ENCODE results near the gene RMDN2. TPM values are rescaled to one million over a fixed set of nuclear protein-coding genes. Genes with fewer than 3 reads are reported as not detected.
"Not testable (repeated sequence)": the region's sequence is repeated elsewhere in the genome, so short reads cannot be mapped to it uniquely, and the experiment has no call there.

The RMDN2 gene
- polyA plus RNA-seq, 1 donor (not counting 4 experiments of a cell fraction or from before 2014, with no cell fraction given): 9.3 TPM

DNA sequence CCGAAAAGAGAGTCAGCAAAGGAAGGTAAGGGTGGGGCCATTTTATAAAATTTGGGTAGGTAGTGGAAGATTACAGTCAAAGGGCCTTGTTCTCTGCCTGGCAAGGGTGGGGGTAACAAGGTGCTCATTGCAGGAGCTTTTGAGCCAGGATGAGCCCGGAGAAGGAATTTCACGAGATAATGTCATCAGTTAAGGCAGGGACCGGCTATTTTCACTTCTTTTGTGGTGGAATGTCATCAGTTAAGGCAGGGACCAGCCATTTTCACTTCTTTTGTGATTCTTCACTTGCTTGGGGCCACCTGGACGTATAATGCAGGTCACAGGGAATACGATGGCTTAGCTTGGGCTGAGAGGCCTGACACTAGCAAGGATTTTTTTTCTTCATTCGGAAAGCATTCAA lies 92.7 kb downstream of the RMDN2 start:
- Histone ChIP-seq H3K9me3 (ENCODE audit: control insufficient read depth, low read depth, low read length) (no peaks in the 10 kb centered on the region), H3K9ac (ENCODE audit: control insufficient read depth, extremely low read depth, insufficient read depth, low read length) (no peak overlapping the region), H3K4me1 (ENCODE audit: control insufficient read depth, extremely low read depth, insufficient read depth, low read length) (no peaks in the 10 kb centered on the region), H3K79me2 (ENCODE audit: control insufficient read depth, insufficient read depth, low read length) (no peaks in the 10 kb centered on the region), H3K27ac (ENCODE audit: control insufficient read depth, insufficient read depth, low read length) (no peak overlapping the region), H4K20me1 (ENCODE audit: control insufficient read depth, extremely low read depth, insufficient read depth, low read length) (no peaks in the 10 kb centered on the region), H3K4me2 (ENCODE audit: control insufficient read depth, extremely low read depth, insufficient read depth, low read depth, low read length) (no peak overlapping the region), H3K27me3 (ENCODE audit: control insufficient read depth, extremely low read depth, insufficient read depth, low read length) (no peaks in the 10 kb centered on the region), H2AFZ (ENCODE audit: control insufficient read depth, low read length) (no peak overlapping the region), H3K36me3 (ENCODE audit: control insufficient read depth in 2 of 2, extremely low read depth in 1 of 2, insufficient read depth in 2 of 2, low read length in 2 of 2) (no peaks in the 10 kb centered on the region), H3K9me1 (ENCODE audit: control insufficient read depth, extremely low read depth, insufficient read depth, low read length) (no peaks in the 10 kb centered on the region), H3K4me3 (ENCODE audit: control insufficient read depth in 2 of 3, extremely low read depth in 1 of 3, insufficient read depth in 2 of 3, low read depth in 1 of 3, low read length in 3 of 3) (no peak overlapping the region)
- TF ChIP-seq, protein P1, sequence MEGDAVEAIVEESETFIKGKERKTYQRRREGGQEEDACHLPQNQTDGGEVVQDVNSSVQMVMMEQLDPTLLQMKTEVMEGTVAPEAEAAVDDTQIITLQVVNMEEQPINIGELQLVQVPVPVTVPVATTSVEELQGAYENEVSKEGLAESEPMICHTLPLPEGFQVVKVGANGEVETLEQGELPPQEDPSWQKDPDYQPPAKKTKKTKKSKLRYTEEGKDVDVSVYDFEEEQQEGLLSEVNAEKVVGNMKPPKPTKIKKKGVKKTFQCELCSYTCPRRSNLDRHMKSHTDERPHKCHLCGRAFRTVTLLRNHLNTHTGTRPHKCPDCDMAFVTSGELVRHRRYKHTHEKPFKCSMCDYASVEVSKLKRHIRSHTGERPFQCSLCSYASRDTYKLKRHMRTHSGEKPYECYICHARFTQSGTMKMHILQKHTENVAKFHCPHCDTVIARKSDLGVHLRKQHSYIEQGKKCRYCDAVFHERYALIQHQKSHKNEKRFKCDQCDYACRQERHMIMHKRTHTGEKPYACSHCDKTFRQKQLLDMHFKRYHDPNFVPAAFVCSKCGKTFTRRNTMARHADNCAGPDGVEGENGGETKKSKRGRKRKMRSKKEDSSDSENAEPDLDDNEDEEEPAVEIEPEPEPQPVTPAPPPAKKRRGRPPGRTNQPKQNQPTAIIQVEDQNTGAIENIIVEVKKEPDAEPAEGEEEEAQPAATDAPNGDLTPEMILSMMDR (optimal IDR thresholded peaks at IDR 0.05 in 1 of 3, IDR thresholded peaks at IDR 0.05 in 1 of 3, conservative IDR thresholded peaks at IDR 0.05 in 1 of 3; ENCODE audit: extremely low read depth in 1 of 3, insufficient read depth in 2 of 3, low read length in 3 of 3): no peak
- no peak for TF ChIP-seq EZH2 (IDR thresholded peaks at IDR 0.05; ENCODE audit: low read length)
- no peak for DNase-seq (ENCODE audit: low read depth, low spot score)
- FAIRE-seq: no peak
- dilution Hi-C loops (cut with MboI; ENCODE audit: extremely low pct_ligation_motif_present, low sequenced_read_pairs): no loop called here

DNA sequence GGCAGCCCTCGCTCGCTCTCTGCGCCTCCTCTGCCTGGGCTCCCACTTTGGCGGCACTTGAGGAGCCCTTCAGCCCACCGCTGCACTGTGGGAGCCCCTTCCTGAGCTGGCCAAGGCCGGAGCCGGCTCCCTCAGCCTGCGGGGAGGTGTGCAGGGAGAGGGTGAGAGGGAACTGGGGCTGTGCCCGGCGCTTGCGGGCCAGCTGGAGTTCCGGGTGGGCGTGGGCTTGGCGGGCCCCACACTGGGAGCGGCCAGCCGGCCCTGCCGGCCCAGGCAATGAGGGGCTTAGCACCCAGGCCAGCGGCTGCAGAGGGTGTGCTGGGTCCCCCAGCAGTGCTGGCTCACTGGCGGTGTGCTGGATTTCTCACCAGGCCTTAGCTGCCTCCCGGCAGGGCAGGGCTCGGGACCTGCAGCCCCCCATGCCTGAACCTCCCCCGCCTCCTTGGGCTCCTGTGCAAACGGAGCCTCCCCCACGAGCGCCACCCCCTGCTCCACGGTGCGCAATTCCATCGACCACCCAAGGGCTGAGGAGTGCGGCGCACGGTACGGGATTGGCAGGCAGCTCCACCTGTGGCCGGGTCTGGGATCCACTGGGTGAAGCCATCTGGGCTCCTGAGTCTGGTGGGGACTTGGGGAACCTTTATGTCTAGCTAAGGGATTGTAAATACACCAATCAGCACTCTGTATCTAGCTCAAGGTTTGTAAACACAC lies 95.4 kb downstream of the RMDN2 start:
- dilution Hi-C loops (cut with MboI; ENCODE audit: extremely low pct_ligation_motif_present, low sequenced_read_pairs); H4K20me1 ChIP-seq (ENCODE audit: control insufficient read depth, extremely low read depth, insufficient read depth, low read length); H3K9me3 ChIP-seq (ENCODE audit: control insufficient read depth, low read depth, low read length); H3K9ac ChIP-seq (ENCODE audit: control insufficient read depth, extremely low read depth, insufficient read depth, low read length); H3K4me1 ChIP-seq (ENCODE audit: control insufficient read depth, extremely low read depth, insufficient read depth, low read length); H3K79me2 ChIP-seq (ENCODE audit: control insufficient read depth, insufficient read depth, low read length); H2AFZ ChIP-seq (ENCODE audit: control insufficient read depth, low read length); FAIRE-seq; H3K36me3 ChIP-seq (ENCODE audit: control insufficient read depth in 2 of 2, extremely low read depth in 1 of 2, insufficient read depth in 2 of 2, low read length in 2 of 2); H3K4me2 ChIP-seq (ENCODE audit: control insufficient read depth, extremely low read depth, insufficient read depth, low read depth, low read length); DNase-seq (ENCODE audit: low read depth, low spot score); H3K27ac ChIP-seq (ENCODE audit: control insufficient read depth, insufficient read depth, low read length); H3K4me3 ChIP-seq (ENCODE audit: control insufficient read depth in 2 of 3, extremely low read depth in 1 of 3, insufficient read depth in 2 of 3, low read depth in 1 of 3, low read length in 3 of 3); H3K27me3 ChIP-seq (ENCODE audit: control insufficient read depth, extremely low read depth, insufficient read depth, low read length); H3K9me1 ChIP-seq (ENCODE audit: control insufficient read depth, extremely low read depth, insufficient read depth, low read length): not testable (repeated sequence)

DNA sequence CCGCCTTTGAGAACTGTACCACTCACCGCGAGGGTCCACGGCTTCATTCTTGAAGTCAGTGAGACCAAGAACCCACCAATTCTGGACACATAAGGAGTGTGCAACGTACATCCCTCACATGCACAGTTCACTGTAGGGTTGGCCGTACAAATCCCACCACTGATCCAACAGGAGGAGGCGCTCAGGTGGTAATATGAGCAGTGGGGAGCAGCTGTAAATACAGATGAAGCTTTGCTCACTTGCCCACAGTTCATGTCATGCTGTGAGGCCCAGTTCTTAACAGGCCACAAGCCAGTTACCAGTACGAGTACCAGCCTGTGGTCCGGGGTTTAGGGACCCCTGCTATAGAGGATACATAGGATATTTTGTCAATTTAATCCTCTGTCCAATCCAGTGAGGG lies 96.5 kb downstream of the RMDN2 start:
- FAIRE-seq: no peak
- Histone ChIP-seq H3K9ac (ENCODE audit: control insufficient read depth, extremely low read depth, insufficient read depth, low read length) (no peak overlapping the region), H3K36me3 (ENCODE audit: control insufficient read depth in 2 of 2, extremely low read depth in 1 of 2, insufficient read depth in 2 of 2, low read length in 2 of 2) (no peaks in the 10 kb centered on the region), H3K79me2 (ENCODE audit: control insufficient read depth, insufficient read depth, low read length) (no peaks in the 10 kb centered on the region), H3K4me3 (ENCODE audit: control insufficient read depth in 2 of 3, extremely low read depth in 1 of 3, insufficient read depth in 2 of 3, low read depth in 1 of 3, low read length in 3 of 3) (no peak overlapping the region), H3K27ac (ENCODE audit: control insufficient read depth, insufficient read depth, low read length) (no peak overlapping the region), H3K9me1 (ENCODE audit: control insufficient read depth, extremely low read depth, insufficient read depth, low read length) (no peaks in the 10 kb centered on the region), H4K20me1 (ENCODE audit: control insufficient read depth, extremely low read depth, insufficient read depth, low read length) (no peaks in the 10 kb centered on the region), H3K4me1 (ENCODE audit: control insufficient read depth, extremely low read depth, insufficient read depth, low read length) (no peaks in the 10 kb centered on the region), H3K4me2 (ENCODE audit: control insufficient read depth, extremely low read depth, insufficient read depth, low read depth, low read length) (no peak overlapping the region), H3K27me3 (ENCODE audit: control insufficient read depth, extremely low read depth, insufficient read depth, low read length) (no peaks in the 10 kb centered on the region), H3K9me3 (ENCODE audit: control insufficient read depth, low read depth, low read length) (no peaks in the 10 kb centered on the region), H2AFZ (ENCODE audit: control insufficient read depth, low read length) (no peak overlapping the region)
- no peak for DNase-seq (ENCODE audit: low read depth, low spot score)
- no peak for TF ChIP-seq EZH2 (IDR thresholded peaks at IDR 0.05; ENCODE audit: low read length)
- TF ChIP-seq, protein P1 (optimal IDR thresholded peaks at IDR 0.05 in 1 of 3, IDR thresholded peaks at IDR 0.05 in 1 of 3, conservative IDR thresholded peaks at IDR 0.05 in 1 of 3; ENCODE audit: extremely low read depth in 1 of 3, insufficient read depth in 2 of 3, low read length in 3 of 3): no peak
- dilution Hi-C loops (cut with MboI; ENCODE audit: extremely low pct_ligation_motif_present, low sequenced_read_pairs): no loop called here

Measured in keratinocyte (primary cell).